GM10248 (cell line): ENCODE data around the gene ATP5F1D.
A peak's percentile ranks its signal among the peaks of the same experiment; 100 is the strongest.

Experiments used
- CTCF ChIA-PET: fragments of 300-600 bp; sonication (Branson Sonifier 250); formaldehyde crosslinking; extraction: SDS; loops from one replicate; lab custom pipeline; 2021; ENCODE audit warnings: antibody characterized with exemption; lab: Yijun Ruan, JAX
- POLR2A ChIA-PET: fragments of 350-650 bp; sonication (Branson Sonifier 250); formaldehyde crosslinking; extraction: SDS; loops from one replicate; lab custom pipeline; 2020; ENCODE audit warnings: antibody characterized with exemption; lab: Yijun Ruan, JAX
- DNase-seq: peaks from one replicate; pipeline ENCODE4 v3.0.0; 2012; ENCODE audit errors: extremely low spot score
- TF ChIP-seq, protein P1 (sequence below): IDR thresholded peaks from 2 replicates; pipeline ENCODE4 v1.5.1; 2012; ENCODE audit warnings: mild to moderate bottlenecking, low read depth; ENCODE audit errors: extremely low read depth, missing control alignments, control extremely low read depth

ATP5F1D gene

GRCh38 chr19:1248139-1248785, 6.7 kb downstream of the ATP5F1D start, which contains the start of gene MIDN:
TSS of gene MIDN (plus strand) at chr19:1248583. CDS start at chr19:1250297, 1,714 bp downstream.
- DNase-seq: peak; percentile 83

DNA sequence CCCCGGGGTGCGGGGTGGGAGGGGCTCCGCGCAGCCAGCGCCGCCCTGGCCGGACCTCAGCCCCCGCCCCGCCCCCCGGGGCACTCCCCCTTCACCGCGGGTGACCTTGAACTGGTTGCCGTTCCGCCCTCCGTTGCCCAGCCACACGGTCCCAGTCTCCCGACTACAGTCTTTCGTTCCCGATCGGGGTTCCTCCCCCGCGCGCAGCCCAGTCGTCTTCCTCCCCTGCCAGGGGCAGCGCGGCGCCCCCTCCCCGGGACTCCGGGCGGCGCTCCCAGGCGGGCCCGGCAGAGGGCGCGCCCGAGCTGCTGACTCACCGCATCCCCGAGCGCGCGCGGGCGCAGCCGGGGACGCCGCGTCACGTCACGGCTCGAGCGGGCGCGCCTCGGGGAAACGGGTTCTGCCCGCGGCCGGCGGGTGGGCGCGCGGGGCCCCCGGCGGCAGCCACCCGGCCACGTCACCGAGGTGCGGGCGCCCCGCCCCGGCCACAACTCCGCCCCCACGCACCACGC, 7.3 kb downstream of the ATP5F1D start:
- DNase-seq: peak; percentile 70

More at GRCh38 chr19:1248139-1248785, 6.7 kb downstream of the ATP5F1D start, which contains the start of gene MIDN:
- ChIA-PET POLR2A (interaction anchor here (0.6 to 0.7 kb wide), 2 partner anchors 18 to 20 kb away, joined by 3 to 4 read pairs; no protein-coding TSS in a partner anchor), CTCF (interaction anchor here (1.0 kb wide), 2 partner anchors 15 to 21 kb away, joined by 3 to 9 read pairs; partner anchors contain the start of gene CIRBP)
- TF ChIP-seq, protein P1, sequence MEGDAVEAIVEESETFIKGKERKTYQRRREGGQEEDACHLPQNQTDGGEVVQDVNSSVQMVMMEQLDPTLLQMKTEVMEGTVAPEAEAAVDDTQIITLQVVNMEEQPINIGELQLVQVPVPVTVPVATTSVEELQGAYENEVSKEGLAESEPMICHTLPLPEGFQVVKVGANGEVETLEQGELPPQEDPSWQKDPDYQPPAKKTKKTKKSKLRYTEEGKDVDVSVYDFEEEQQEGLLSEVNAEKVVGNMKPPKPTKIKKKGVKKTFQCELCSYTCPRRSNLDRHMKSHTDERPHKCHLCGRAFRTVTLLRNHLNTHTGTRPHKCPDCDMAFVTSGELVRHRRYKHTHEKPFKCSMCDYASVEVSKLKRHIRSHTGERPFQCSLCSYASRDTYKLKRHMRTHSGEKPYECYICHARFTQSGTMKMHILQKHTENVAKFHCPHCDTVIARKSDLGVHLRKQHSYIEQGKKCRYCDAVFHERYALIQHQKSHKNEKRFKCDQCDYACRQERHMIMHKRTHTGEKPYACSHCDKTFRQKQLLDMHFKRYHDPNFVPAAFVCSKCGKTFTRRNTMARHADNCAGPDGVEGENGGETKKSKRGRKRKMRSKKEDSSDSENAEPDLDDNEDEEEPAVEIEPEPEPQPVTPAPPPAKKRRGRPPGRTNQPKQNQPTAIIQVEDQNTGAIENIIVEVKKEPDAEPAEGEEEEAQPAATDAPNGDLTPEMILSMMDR: peak; percentile 40

DNA sequence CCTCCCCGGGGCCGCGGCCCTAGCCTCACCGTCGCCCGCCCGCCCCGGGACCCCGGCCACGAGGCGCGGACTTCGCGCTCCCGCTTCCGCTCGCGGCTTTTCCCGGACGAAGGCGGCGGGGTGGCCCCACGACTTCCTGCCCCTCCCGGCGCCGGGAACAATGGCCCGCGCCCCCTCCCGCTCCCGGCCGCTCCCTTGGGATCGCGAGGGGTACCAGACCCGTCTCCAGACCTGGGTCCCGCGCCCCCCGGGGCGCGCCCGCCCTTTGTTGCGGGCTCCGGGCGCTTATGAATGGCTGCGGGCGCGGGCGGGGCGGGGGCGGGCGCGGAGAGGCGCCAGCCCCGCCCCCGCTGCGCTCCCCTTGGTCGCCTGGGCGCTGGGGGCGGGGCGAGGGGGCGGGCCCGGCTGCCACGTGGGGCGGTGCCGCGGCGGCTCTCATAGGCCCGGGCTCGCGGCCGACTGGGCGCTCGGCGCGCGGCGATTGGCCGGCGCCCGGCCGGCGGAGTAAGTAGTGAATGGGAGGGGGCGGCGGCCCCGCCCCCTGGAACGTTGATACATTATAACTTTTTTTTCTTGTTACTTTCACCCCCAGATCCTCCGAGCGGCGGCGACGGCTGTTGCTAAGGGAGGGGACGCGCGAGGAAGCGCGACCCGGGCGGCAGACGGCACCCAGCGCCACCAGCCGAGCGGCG, 7.9 kb downstream of the ATP5F1D start:
- ChIA-PET CTCF (interaction anchor here (0.6 to 1.0 kb wide), 4 partner anchors 13 to 134 kb away, joined by 3 to 9 read pairs (median 3); partner anchors contain the start of genes CIRBP and NDUFS7), POLR2A (no interaction called here)
- TF ChIP-seq, protein P1: no peak
- peak; percentile 94 for DNase-seq

More for the DNA sequence above, 7.3 kb downstream of the ATP5F1D start:
- CTCF ChIA-PET: interaction anchor here (0.6 to 1.0 kb wide), 4 partner anchors 14 to 135 kb away, joined by 3 to 9 read pairs (median 3); partner anchors contain the start of genes CIRBP and NDUFS7
- TF ChIP-seq, protein P1: peak; percentile 80
- POLR2A ChIA-PET: interaction anchor here (0.6 to 0.7 kb wide), 2 partner anchors 18 to 20 kb away, joined by 3 to 4 read pairs; no protein-coding TSS in a partner anchor

DNA sequence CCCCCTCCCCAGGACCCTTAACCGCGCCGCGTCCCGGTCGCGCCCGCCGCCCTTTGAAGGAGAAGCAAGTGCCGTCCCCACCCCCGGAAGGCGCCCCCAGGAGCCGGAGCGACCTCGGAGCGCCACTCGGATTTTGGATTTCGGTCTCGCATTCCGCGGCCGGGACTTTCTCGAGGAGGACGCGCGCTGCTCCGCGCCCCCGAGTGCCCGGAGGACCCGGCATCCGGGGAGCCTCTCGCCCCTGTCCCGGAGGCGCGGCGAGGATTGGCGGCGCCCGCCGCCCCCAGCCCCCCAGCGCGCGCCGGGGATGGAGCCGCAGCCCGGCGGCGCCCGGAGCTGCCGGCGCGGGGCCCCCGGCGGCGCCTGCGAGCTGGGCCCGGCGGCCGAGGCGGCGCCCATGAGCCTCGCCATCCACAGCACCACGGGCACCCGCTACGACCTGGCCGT, 8.5 kb downstream of the ATP5F1D start:
- TF ChIP-seq, protein P1: no peak
- no peak for DNase-seq
- POLR2A ChIA-PET: no interaction called here
- CTCF ChIA-PET: no interaction called here

DNA sequence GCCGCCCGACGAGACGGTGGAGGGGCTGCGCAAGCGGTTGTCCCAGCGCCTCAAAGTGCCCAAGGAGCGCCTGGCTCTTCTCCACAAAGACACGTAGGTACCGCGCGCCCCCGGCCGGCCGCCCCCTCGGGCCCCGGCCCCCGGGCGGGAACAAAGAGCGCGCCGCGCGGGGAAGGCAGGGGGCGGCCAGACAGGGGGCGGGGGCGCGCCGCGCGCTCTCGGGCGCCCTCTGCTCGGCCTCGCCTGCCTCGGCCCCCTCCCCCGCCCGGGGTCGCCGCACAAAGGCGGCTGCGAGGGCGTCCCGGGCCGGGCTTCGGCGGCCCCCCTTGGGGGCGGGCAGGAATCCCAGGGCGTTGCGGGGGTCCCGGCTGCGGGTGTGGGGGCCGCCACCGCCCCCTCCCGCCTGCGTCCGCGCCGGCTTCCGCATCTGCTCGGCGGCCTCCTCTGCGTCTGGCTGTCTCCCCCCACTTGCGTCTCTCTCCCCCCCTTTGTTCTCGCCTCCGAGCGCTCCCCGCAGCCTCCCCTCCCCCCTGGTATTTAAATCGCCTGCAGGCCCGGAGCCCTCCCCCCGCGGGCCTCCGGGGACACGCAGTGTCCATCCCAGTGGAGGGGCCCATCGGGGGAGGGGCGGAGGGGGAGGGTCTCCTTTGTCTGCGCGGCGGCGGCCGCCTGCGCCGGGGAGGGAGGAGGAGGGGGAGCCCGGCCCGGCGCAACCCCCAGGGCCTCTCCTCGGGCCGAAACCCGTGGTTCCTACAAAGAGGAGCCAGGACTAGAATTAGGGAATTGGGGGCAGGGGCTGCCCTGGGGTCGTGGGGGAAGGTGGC, 9.1 kb downstream of the ATP5F1D start:
- POLR2A ChIA-PET: interaction anchor here (2.7 kb wide), 1 partner anchor 19 kb away, joined by 18 read pairs; the partner anchor contains the start of gene CIRBP
- no peak for DNase-seq
- TF ChIP-seq, protein P1: no peak
- CTCF ChIA-PET: interaction anchor here (3.3 kb wide), 1 partner anchor 16 kb away, joined by 28 read pairs; no protein-coding TSS in a partner anchor
